Left kidney (tissue), 2 donors: ENCODE data around the gene MYCL. TPM values are rescaled to one million over a fixed set of nuclear protein-coding genes. Genes with fewer than 3 reads are reported as not detected.
"Not testable (repeated sequence)": the region's sequence is repeated elsewhere in the genome, so short reads cannot be mapped to it uniquely, and the experiment has no call there.

Experiments
- DNase-seq: peaks from one replicate; pipeline ENCODE4 v3.0.0-alpha.2; 2013
- polyA plus RNA-seq: library from polyadenylated mRNA; unstranded; fragments of 120-200 nt; gene quantifications from one replicate; pipeline ENCODE4 v1.2.1, GENCODE V29; 2013; ENCODE audit not compliant: insufficient read length

The MYCL gene
- polyA plus RNA-seq, 1 donor = 7.1 TPM

- peak; percentile 81 for DNase-seq
Observed at GRCh38 chr1:39919545-39919944, 17.8 kb upstream of the MYCL start.

- DNase-seq = no peak
Observed at GRCh38 chr1:39917825-39918224, 16.1 kb upstream of the MYCL start.

GRCh38 chr1:39915499-39916129 lies 13.9 kb upstream of the MYCL start:
- DNase-seq = no peak

GRCh38 chr1:39913136-39913535 lies 11.4 kb upstream of the MYCL start:
- not testable (repeated sequence) for DNase-seq

DNA sequence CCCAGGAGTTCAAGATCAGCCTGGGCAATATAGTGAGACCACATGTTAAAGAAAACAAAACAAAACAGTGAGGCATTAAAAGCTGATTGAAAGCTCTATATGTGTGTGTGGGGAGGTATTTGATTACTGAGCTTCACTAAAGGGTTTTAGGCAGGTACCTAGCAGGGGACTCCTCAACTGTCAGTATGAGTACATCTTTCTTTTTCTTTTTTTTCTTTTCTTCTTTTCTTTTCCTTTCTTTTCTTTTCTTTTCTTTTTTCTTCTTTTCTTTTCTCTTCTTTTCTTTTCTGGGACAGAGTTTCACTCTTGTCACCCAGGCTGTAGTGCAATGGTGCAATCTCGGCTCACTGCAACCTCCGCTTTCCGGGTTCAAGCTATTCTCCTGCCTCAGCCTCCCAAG lies 8.5 kb upstream of the MYCL start:
- no peak for DNase-seq

- DNase-seq = no peak
Observed at GRCh38 chr1:39908534-39908933, 6.8 kb upstream of the MYCL start.

- no peak for DNase-seq
Observed at GRCh38 chr1:39907528-39908453, 6.1 kb upstream of the MYCL start.

DNA sequence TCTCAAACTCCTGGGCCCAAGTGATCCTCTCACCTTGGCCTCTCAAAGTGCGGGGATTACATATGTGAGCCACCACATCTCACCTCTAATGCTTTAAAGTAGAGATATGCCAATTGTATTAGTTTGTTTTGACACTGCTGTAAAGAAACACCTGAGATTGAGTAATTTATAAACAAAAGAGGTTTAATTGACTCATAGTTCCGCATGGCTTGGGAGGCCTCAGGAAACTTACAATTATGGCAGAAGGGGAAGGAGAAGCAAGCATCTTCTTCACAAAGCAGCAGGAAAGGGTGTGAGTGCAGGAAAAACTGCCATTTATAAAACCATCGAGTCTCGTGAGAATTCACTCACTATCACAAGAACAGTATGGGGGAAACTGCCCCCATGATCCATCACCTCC lies 3.5 kb upstream of the MYCL start:
- no peak for DNase-seq

- DNase-seq = no peak
Observed at GRCh38 chr1:39902460-39902807, 717 bp upstream of the MYCL start.

- no peak for DNase-seq
Observed at GRCh38 chr1:39901464-39901713, 328 bp downstream of the MYCL start.

DNA sequence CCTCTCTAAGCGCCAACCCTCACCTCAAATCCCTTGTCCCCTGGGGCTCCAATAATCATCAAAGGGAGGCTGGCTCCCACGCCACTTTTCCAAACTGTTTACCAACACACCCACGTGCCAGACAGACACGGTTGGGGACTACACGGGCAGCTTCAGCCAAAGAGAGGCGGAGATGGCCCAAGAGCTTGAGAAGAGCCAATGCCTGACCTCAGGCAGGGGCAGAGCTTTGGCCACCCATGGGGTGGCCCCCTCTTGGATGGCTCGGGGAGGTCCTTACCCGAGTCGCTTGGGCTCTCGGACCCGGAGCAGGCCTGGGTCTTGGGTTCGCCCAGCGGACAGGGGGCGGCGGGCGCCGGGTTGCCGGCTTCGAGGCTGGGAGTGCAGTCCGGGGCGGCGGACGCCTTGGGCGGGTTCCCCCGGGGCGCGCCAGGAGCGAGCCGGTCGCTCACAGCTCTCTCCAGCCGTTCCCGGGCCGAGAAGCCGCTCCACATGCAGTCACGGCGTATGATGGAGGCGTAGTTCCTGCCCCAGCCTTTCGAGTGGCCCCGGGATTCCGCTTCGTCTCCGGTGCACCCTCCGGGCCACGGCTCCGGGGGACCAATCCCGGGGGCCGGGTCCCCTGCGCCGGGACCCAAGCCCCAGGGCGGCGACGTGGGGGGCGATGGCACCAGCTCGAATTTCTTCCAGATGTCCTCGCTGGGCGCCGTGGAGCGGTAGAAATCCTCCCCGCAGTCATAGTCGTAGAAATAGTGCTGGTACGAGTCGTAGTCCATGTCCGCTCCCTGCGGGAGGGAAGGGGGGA lies 854 bp downstream of the MYCL start:
- no peak for DNase-seq

- no peak for DNase-seq
Observed at GRCh38 chr1:39899611-39900538, 1.8 kb downstream of the MYCL start.

- DNase-seq = peak; percentile 82
Observed at GRCh38 chr1:39898648-39899603, 2.8 kb downstream of the MYCL start.

- no peak for DNase-seq
Observed at GRCh38 chr1:39898191-39898590, 3.5 kb downstream of the MYCL start.

- no peak for DNase-seq
Observed at GRCh38 chr1:39896909-39897685, 4.6 kb downstream of the MYCL start.

DNA sequence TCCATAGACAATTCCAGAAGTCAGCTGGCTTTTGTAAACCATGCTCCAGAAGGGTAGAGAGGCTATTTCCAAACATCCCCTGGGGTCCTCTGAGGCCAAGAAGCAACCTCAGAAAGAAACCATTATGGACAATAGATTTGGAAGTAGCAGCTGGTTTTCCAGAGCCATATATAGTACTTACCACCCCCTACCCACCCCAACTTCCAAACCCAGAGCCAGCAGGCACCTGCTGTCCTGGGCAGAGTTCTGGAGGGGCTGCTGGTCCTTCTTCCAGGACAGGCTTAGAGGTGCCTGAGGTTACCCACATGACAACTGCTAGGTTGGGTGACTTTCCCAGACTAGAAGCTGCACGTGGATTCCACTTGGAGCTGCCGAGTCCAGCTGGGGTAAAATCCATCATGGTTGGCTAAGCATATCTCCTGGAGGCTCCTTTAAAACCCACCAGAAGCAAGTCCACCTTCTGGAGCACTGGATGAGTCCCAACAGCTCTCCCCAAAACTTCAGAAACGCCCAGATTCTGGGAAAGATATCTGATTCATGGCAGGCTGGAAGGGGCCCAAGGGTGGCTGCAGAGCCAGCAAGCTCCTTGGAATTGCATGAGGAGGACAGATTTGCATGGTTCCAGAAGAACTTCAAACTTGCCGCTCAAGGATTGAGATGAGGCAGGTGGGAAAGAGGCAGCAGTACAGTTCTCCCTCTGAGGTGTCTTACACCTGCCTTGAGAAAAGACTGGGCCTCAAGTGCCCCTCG lies 5.8 kb downstream of the MYCL start:
- no peak for DNase-seq

- no peak for DNase-seq
Observed at GRCh38 chr1:39894884-39895495, 6.7 kb downstream of the MYCL start.
